Calu3 (cell line): ENCODE measurements around the gene SPAAR. TPM values are rescaled to one million over a fixed set of nuclear protein-coding genes. Genes with fewer than 3 reads are reported as not detected.

Experiments used
- BruUV-seq: library from RNA; stranded (reverse); fragments of 400-500 nt; replicated peaks from 2 replicates; lab custom pipeline; 2021; lab: Mats Ljungman, UMichigan
- CTCF ChIA-PET: fragments of 300-600 bp; sonication (Branson Sonifier 250); formaldehyde crosslinking; loops from one replicate; lab custom pipeline; 2022; ENCODE audit warnings: antibody characterized with exemption; lab: Charles Lee
- DNase-seq: peaks from one replicate; pipeline ENCODE4 v3.0.0; 2022
- H3K27ac Mint-ChIP-seq: one replicate; pipeline ENCODE4 v1.8.0; 2022; ENCODE audit warnings: mixed read lengths; ENCODE audit not compliant: unreplicated experiment
- H3K27me3 Mint-ChIP-seq: one replicate; pipeline ENCODE4 v1.8.0; 2022; ENCODE audit warnings: mixed read lengths; ENCODE audit not compliant: unreplicated experiment
- H3K36me3 Mint-ChIP-seq: one replicate; pipeline ENCODE4 v1.8.0; 2022; ENCODE audit warnings: mild to moderate bottlenecking, moderate library complexity, mixed read lengths; ENCODE audit not compliant: insufficient read depth, unreplicated experiment
- H3K4me1 Mint-ChIP-seq: one replicate; pipeline ENCODE4 v1.8.0; 2022; ENCODE audit warnings: mild to moderate bottlenecking, low read depth, mixed read lengths; ENCODE audit not compliant: unreplicated experiment
- H3K4me3 Mint-ChIP-seq: one replicate; pipeline ENCODE4 v1.8.0; 2022; ENCODE audit warnings: mild to moderate bottlenecking, low read depth, moderate library complexity, mixed read lengths; ENCODE audit not compliant: unreplicated experiment
- H3K9me3 Mint-ChIP-seq: one replicate; pipeline ENCODE4 v1.8.0; 2022; ENCODE audit warnings: low read depth, mixed read lengths; ENCODE audit not compliant: unreplicated experiment
- CTCF ChIP-seq: fragments of 200-600 bp; IDR thresholded peaks from one replicate; pipeline ENCODE4 v1.8.0; 2022; ENCODE audit warnings: antibody characterized with exemption; ENCODE audit not compliant: unreplicated experiment
- intact Hi-C: fragments of 100-400 bp; cut with micrococcal nuclease; formaldehyde crosslinking; loops from one replicate; pipeline ENCODE4 v1.10.0; 2022; ENCODE audit not compliant: unreplicated experiment
- total RNA-seq: library from RNA; stranded (reverse); gene quantifications from 2 replicates; pipeline ENCODE4 v1.2.3, GENCODE V29; 2022

The SPAAR gene
- total RNA-seq, 1 experiment from 2014 or later, result not detected

- intact Hi-C loops, result no loop called here
- CTCF ChIA-PET, result no interaction called here
- DNase-seq, result no peak
- TF ChIP-seq CTCF, result no peak
- H3K27me3 Mint-ChIP-seq, result no peaks in the 10 kb centered on the region
- no peaks in the 10 kb centered on the region for H3K36me3 Mint-ChIP-seq
- H3K9me3 Mint-ChIP-seq, result no peaks in the 10 kb centered on the region
- no peak overlapping the region for H3K27ac Mint-ChIP-seq
- H3K4me1 Mint-ChIP-seq, result no peaks in the 10 kb centered on the region
- H3K4me3 Mint-ChIP-seq, result no peak overlapping the region
- no TSS peak for BruUV-seq
Measured at GRCh38 chr9:35937227-35937626, 27.9 kb downstream of the SPAAR start.

DNA sequence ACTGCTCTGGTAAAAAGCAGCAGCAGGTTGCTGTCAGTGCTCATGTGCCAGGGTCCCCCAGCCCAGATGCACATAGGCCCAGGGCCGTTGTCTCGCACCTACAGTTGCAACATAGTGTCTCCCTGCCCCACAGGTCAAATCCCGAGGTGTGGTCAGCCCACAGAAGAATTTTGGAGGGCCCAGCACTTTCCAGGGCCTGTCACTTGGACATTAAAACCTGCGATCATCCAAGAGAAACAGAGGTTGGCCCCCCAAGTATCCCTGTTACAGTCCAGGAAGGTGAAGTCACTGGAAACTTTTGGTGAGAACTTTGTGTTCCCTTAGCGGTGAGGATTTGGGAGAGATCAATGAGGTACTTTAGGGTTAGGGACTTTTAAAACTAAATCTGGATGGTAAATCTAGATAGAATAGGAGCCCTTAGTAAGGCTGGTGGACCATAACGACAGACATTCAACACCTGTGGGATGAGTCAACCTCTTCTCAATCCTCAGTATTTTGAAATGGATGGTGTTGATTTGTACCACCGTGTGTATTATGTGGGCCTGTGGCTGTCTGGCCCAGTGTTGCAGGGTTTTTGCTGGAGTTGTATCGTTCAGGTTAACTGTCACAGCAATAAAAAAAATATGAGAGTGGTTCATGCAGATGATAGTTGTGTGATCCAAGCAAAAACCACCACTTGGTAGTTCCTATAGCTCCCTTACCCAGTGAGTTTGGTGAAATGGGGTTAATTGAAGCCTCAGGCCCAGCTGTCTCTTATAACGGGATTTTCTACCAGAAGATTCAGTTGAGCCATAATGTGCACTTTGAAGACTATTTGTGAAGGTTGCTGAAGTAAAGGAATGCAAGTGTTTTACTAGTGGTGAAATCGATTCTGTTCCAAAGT, 29.4 kb downstream of the SPAAR start:
- H3K9me3 Mint-ChIP-seq, result no peaks in the 10 kb centered on the region
- no peaks in the 10 kb centered on the region for H3K27me3 Mint-ChIP-seq
- DNase-seq, result no peak
- no peak for TF ChIP-seq CTCF
- no peak overlapping the region for H3K27ac Mint-ChIP-seq
- H3K4me3 Mint-ChIP-seq, result no peak overlapping the region
- intact Hi-C loops, result no loop called here
- CTCF ChIA-PET, result no interaction called here
- H3K36me3 Mint-ChIP-seq, result no peaks in the 10 kb centered on the region
- no TSS peak for BruUV-seq
- H3K4me1 Mint-ChIP-seq, result no peaks in the 10 kb centered on the region

- H3K36me3 Mint-ChIP-seq, result no peaks in the 10 kb centered on the region
- H3K4me3 Mint-ChIP-seq, result no peak overlapping the region
- CTCF ChIA-PET, result no interaction called here
- H3K27me3 Mint-ChIP-seq, result no peaks in the 10 kb centered on the region
- no peak for TF ChIP-seq CTCF
- no peak for DNase-seq
- BruUV-seq, result no TSS peak
- no peaks in the 10 kb centered on the region for H3K9me3 Mint-ChIP-seq
- intact Hi-C loops, result no loop called here
- no peak overlapping the region for H3K27ac Mint-ChIP-seq
- H3K4me1 Mint-ChIP-seq, result no peaks in the 10 kb centered on the region
Measured at GRCh38 chr9:35939679-35940250, 30.5 kb downstream of the SPAAR start.

- CTCF ChIA-PET, result no interaction called here
- H3K4me1 Mint-ChIP-seq, result no peaks in the 10 kb centered on the region
Measured at GRCh38 chr9:35940458-35941407, 31.4 kb downstream of the SPAAR start.

More at GRCh38 chr9:35940458-35941407, 31.4 kb downstream of the SPAAR start:
- Mint-ChIP-seq H3K27ac (no peak overlapping the region), H3K27me3 (no peaks in the 10 kb centered on the region), H3K9me3 (no peaks in the 10 kb centered on the region), H3K4me3 (no peak overlapping the region), H3K36me3 (no peaks in the 10 kb centered on the region)
- TF ChIP-seq CTCF, result no peak
- intact Hi-C loops, result no loop called here
- no TSS peak for BruUV-seq
- DNase-seq, result no peak
